Fibroblast of upper back skin (primary cell): ENCODE measurements around the gene PCOLCE2.
"Not testable (repeated sequence)": the region's sequence is repeated elsewhere in the genome, so short reads cannot be mapped to it uniquely, and the experiment has no call there.

Experiments
- DNase-seq: peaks from one replicate; pipeline ENCODE4 v3.0.0-alpha.2; 2013

Gene PCOLCE2

DNA sequence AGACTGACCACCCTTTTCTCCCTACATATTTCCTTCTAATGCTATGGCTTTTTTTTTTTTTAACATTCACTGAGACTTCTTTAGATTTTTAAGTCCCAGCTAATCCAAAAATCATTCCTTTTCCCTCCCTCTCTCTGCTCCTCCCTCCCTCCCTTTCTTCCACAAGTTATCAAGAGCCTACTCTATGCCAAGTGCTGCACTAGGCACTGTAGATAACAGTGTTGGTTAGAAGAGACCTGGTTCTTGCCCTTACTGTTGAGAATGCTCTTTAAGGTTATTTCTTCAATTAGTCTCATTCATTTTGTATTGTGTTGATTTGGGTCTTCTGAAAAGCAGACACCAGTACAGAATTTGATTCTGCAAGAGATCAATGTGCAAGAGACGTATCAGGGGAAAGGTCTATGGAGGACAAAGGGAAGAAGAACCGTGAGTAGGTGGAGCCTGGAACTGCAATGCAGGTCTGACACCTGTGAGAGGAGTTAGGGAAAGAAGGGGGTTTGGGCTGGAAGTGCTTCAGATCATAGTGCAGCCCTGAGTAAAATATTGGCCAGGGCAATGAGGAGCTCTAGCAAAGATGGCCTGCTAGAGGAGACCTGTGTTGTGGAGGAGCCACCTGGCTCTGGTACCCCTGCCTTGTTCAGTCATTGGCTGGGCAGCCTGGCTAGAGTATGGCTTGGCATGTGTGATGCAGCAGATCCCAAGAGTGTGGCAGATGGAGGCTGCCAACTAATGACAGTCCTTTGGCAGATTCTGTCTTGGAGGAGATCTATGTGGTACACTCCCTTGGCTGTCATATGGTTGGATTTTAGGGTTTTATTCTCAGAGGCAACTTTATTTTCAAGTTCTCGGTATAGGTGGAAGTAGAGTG is 9.7 kb upstream of the PCOLCE2 start:
- no peak for DNase-seq

DNA sequence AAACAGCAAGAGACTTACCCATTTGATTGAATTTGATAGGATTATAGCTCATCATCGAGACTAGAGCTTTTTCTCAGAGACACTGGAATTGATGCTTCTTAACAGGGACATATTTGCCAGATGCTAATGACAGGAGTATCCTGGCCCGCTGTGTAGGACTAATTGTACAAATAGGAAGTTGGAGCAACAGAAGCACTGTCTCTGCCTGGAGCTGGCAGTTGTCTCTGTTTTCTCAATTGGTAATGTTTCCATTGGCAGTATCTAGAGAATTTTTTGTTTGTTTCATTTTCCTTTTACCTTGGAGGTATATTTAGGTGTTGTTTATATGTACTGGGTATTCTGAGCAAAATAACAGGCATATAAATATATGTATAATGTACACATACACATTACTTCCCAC is 8.9 kb upstream of the PCOLCE2 start:
- DNase-seq, result no peak

DNA sequence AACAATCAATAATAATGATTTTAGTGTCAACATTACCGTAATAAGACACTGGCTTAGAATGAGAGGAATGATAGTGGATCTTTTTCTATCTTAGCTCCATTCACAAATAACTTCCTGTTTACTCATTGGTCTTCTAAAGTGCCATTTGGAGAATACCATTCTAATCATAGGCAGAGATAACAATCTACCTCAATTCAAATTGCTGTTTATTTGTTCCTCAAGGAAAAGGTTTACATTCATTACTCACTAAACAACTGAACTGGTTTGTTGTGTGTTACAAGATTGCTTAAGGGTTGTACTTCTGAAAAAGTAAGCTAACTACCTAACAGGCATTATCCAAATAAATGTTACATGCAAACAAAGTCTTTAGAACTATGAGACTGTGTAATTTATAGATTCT is 8.1 kb upstream of the PCOLCE2 start:
- no peak for DNase-seq

DNA sequence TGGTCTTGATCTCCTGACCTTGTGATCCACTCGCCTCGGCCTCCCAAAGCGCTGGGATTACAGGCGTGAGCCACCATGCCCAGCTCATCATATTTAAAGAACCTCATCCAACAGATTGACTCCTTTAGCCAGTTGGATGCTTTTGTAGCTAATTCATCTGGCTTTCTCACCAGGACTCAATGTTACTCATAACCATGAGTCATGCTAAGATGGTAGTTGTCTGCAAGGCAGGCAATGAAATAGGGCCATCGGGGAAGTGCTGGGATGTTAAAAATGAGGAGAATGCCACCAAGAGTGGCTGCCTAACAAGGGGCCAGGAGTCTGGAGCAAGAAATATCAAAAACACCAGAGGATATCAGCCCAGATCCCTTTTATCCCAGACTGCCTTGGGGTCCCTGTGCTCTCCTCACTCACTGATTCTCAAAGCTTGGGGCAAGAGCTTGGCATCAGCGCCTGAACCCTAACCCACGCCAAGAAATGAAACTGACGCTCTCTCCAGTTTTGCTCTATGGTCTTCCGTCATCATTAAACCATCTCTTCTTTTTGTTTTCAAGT is 7.4 kb upstream of the PCOLCE2 start:
- peak; percentile 65 for DNase-seq

DNA sequence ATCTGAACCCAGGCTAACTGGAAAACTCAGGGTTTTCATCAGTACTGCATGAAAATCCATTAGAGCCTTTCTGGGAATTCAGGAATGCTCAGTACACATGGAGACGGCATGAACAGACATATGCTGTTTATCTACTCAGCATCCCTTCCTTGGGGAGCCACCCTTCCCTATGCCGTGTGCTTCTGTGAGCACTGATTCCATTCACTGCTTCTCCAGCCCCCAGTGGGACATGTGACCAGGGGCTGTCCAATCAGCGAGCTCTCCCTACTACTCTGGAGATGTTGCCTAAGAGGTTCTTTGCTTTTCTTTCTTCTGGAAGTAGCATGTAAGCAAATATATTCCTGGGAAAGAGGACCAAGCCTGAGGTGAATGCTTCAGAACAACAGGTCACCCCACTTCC is 5.6 kb upstream of the PCOLCE2 start:
- no peak for DNase-seq

DNA sequence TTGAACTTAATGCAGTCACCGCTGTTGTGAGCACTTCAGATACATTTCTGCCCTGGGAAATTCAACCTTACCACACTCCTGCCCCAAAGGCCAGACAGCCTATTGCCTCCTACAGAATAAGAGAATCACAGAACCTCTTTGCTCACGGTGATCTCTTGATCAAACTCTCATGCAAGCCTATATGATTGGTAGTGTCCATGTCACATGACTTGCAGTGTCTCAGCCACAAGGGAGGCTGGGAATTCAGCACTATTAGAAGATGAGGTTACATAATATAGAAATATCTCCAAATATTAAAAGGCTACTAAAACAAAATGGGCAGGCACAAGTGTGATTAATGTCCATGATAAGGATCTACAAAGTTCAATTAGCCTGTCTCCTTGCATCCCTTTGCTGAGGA is 3.8 kb upstream of the PCOLCE2 start:
- no peak for DNase-seq

DNA sequence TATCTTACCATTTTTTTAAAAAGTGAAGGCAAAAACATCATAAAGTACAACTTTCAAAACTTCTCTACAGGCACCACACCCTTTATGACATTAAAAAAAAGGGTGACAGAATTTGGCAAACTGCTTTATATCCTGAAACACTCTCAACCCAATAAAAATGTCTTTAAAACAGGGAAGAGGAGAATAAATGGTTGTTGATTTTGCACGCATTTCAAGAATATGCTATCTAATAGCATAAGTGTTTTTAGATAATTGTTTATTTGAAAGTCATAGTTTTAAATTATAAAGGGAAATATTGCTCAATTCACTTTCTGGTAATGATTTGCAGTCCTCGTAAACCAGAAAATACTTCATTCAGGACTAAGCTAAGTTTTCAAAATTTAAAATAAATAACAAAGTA is 1.7 kb upstream of the PCOLCE2 start:
- no peak for DNase-seq

DNA sequence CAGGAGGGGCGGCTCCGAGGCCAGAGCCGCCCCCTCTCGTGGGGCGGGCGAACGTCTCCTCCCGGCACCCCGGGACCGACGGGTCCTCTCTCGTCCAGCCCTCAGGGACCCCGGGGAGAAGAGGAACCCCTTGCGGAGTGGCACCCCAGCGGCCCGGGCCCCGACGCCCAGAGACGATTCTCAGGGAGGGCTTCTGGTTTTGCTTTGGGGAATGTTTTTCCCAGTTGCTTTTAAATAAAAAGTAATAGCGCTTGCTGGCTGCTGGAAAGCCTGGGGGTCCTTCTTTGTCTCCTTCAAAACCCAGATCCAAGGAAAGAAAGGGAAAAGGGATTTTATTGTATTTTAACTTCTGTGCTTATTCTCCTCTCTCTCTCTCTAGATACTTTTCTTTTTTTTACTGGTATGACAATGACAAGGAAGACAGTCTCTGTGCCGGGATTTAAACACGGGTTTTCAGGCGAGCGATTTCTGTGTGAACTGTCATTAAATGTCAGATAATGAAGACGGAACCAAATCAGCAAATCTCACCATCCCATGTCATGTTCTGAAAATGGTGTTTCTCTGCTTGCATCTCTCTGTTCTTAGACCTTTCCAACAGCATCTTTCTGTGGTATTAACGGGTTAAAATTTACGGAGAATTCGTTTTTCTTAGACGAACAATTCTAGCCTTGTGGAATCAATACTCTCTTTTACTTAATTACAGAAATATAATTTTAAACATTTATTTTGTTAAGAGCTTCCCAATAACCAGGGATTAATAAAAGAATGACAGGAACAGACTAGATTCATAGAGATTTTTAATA is 530 bp upstream of the PCOLCE2 start:
- DNase-seq, result no peak

DNA sequence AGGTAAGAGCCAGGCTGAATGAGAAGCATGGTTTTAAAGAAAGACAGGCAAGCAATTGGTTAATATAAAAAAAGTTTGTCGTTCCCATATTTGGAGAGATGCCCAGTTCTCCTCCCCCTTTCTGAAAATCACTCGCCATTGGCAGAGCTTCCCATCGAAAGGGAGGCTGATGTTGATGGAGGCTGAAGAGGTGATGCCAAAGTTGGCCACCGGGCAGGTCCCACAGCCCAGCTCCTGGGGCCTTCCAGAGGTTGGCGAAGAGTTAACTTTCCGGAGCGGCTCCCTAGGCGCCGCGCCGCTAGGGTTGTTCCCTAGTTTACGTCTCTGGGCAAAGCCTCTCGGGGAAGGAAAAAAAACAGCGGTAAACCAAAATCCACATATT is 793 bp downstream of the PCOLCE2 start:
- peak; percentile 43 for DNase-seq

DNA sequence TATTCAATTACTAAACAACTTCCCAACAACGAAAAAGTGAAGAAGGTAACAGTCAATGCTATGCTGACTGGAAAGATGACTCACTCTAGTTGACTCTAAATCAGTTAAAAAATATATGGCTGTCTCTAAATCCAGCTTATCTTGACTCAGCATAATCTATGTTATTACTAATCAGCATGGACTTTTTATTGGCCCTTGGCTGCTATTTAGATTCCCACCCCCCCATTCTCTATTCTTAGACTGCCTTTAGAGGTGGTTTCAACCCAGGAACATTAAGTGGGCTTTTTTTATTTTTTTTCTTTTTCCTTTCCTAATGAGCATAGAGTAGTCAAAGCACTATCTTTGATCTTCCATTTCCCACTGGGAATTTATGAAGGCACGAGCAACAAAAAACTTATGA is 1.9 kb downstream of the PCOLCE2 start:
- DNase-seq, result peak; percentile 83

DNA sequence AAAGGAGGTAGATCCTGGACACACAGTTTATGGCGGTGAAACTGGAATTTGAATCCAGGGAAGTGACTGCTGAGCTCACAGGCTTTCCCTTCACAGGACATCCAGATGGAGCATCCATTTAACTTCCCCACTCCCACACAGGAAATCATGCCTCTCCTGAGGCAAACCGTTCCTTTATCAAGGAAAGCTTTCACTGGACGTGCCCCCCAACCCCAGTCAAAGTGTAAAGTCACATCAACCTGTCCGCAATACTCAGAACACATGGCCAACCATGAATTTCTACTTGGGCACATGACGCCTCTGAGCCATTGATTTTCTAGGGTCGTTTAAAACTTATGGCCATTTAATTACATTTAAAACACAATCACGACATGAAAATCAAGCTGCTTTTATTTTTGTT is 2.9 kb downstream of the PCOLCE2 start:
- no peak for DNase-seq

DNA sequence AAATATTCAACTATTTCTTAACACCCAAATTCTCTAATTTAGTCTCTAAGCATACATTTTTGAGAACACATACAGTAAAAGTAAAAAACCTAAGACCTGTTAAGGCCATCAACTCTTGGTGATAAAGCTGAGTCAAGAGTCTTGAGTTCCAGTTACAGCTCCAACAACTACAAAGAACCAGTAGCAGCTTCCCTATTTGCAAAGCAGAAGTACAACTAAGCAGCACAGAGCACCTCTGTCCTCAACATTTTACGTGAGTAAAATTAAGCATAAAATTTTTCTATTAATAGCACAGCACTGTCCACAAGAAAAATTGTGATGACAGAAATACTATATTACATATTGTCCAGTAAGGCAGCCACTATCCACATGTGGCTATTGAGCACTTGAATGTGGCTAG is 4.4 kb downstream of the PCOLCE2 start:
- DNase-seq, result no peak

DNA sequence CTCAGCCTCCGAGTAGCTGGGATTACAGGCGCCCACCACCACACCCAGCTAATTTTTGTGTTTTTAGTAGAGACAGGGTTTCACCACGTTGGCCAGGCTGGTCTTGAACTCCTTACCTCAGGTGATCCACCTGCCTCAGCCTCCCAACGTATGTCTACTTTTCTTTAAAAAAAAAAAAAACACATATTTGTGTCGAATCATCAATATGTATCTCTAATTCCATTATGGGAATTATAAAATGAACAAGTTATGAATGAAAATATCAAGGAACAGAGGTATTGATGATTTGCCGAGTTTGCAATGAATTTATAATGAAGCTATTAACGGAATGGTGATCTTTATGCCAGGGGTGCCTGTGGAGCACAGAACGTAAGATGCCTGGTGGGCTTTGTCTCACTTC is 5.3 kb downstream of the PCOLCE2 start:
- DNase-seq, result not testable (repeated sequence)

DNA sequence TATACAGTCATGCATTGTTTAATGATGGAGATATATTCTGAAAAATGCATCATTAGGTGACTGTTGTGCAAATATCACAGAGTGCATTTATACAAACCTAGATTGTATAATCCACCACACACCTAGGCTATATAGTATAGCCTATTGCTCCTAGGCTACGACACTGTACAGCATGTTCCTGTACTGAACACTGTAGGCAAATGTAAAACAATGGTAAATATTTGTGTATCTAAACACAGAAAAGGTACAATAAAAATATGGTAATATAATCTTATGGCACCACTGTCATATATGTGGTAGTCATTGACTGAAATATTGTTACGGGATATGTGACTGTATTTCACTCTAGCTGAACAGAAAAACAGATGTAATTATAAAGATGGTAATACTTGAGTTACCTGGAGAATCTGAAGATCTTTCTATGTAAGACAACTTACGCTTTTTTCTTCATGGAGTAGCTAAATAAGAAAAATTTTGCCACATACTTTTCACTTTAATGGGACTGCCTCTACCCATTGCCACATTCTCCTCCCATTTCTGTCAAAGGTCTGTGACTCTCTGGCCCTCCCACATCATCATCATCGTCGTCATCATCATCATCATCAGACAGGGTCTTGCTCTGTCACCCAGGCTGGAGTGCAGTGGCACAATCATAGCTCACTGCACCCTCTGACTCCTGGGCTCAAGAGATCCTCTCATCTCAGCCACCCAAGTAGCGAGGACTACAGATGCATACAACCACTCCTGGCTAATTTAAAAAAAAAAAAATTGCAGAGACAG is 7.2 kb downstream of the PCOLCE2 start:
- DNase-seq, result no peak

DNA sequence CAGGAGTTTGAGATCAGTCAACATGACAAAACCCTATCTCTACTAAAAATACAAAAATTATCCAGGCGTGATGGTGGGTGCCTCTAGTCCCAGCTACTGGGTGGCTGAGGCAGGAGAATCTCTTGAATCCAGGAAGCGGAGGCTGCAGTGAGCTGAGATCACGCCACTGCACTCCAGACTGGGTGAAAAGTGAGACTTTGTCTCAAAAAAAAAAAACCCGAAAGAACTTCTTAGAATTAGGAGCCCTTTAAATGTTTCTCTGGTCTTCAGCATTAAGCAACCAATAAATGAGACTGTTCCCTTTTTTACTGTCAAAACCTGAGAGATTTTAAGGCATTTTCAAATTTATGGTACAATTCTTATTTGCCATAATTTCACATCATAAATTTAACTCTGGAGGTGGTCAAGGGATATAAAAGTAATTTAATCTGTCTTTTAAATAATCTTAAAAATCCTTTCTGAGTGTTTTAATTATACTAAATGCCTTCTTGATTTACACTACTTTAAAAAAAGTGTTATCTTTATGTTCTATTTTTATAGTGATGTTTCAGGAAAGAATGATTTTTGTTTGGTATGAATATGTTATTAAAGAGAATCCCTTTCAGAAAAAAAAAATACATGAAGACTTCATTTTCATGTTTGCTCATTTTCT is 10.1 kb downstream of the PCOLCE2 start:
- no peak for DNase-seq

DNA sequence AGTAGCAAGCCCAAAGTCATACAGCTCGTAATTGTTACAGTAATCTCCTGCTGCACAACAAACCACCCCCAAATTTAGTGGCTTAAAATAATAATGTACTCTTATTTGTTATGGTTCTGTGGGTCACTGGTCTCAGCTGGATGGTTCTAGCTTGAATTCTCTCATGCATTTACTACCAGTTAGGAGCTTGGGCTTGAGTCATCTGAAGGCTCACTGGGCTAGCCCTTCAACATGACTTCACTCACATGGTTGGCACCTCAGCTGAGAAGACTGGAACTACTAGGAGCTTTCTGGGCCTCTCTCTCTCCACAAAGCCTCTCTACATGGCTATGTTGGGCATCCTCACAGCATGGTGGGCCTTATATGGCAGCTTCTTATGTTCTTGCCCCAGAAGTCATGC is 12.5 kb downstream of the PCOLCE2 start:
- DNase-seq, result no peak

DNA sequence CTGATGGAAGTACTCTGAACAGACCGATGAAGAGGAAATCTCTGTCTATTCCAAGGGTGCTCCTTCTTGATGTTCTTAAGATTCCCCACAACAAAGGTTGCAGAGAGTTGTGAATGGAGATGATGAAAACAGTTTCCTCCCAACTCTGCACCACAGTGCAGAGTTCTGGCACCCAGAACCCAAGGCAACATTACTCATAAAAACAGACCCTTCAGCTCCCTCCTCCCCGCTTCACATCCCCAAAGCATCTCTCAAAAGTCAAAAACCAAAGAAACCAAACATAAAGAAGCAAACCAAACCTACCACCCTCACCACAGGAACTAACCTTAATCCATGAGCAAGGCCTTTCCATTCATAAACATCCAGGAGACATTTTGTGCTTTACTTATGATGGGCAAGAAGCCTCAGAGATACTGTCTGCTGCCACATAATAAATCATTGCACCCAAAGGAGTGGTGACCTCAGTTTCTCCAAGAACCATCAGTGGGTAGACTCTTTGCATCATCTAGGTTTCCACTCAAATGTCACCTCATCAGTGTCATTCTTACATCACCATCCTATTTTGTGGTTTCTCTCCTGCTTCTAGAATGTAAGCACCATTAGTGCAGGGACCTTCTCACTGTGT is 13.2 kb downstream of the PCOLCE2 start:
- no peak for DNase-seq

DNA sequence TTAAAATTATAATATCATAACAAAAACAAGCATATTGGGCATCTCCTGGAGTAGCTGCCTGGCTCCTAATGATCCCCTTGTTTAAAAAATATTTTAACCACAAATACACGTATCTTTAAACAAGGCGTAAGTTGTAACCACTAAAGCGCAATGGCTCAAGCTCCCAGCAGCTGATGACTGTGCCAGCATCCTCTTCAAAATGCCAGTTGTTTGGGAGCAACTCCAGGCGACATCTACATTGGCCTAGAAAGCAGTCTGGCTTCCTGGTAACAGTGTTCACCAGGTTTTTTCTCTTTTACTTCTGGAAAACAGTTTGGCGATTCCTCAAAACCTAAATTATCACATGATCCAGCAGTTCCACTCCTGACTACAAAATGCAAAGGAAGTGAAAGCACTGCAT is 13.8 kb downstream of the PCOLCE2 start:
- no peak for DNase-seq

DNA sequence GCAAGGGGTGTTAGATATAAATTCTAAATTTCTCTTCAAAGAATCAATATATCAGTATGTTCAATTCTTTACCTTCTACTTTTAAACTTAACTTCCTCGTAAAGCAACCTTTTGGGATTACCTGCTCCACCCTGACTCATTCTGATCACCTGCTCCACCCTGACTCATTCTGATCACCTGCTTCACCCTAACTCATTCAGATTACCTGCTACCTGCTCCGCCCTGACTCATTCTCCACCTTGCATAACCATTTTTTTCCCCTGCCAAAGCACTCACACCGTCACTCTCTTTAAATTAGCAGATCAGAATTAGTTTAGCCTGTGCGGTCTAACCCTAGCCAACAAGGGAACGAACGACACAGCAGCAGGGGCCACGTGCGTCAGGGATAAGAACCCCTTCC is 20.5 kb downstream of the PCOLCE2 start:
- not testable (repeated sequence) for DNase-seq

DNA sequence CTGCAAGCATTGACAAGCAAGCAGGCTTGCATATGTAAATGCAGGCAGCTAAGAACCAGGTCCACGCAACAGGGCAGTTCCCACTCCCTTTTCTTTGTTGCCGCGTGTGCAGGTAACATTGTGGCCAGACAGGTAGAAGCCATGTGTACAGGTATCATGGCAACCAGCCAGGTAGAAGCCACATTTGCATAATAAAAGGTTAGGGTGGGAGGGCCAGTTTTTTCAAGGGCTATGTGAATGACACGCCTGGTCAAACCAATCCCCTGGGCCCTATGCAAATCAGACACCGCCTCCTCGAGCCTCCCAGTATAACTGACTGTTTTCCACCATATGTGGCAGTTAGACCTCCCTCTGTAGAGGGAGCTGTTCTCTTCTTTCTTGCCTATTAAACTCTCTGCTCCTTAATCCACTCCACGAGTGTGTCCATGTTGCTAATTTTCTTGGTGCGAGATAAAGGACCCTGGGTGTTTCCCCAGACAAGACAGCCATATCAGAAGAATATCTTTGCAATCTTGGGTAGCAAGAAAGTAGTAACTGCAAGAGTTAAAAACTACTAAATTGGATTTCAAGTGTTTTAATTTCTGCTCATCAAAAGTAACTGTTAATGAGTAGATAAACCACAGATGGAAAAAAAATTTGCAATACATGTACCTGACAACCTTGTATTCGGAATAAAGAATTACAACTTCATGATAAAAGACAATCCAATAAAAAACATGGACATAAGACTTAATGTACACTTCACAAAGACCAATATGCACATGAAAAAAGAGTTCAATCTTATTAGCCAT is 21.8 kb downstream of the PCOLCE2 start:
- DNase-seq, result no peak
